ENCODE measurements around the gene NFATC2IP.
"Not testable (repeated sequence)": the region's sequence is repeated elsewhere in the genome, so short reads cannot be mapped to it uniquely, and the experiment has no call there.

NFATC2IP gene

DNA sequence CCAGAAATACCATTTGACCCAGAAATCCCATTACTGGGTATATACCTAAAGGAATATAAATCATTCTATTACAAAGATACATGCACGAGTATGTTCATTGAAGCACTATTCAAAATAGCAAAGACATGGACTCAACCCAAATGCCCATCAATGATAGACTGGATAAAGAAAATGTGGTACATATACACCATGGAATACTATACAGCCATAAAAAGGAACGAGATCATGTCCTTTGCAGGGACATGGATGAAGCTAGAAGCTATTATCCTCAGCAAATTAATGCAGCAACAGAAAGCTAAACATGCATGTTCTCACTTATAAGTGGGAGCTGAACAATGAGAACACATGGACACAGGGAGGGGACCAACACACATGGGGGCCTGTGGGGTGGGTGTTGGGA lies 24.5 kb upstream of the NFATC2IP start:
- DNase-seq (ENCODE audit: low spot score) = not testable (repeated sequence)

DNA sequence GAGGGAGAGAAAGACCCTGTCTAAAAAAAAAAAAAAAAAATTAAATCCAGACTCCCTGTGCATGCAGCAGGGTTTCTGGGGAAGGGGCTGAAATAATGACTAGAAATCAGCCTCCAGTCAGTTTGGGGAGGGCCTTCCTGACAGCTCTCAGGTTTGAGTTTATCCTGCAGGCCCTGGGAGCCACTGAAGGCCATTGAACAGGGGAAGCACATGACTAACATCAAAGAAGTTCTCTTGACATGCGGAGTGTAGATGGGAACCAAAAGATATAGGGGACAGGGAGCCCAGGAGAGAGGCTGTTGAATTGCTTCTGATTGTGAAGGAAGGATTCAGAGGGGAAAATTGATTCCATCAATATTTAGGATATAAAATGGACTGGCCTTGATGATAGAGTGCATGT lies 22.9 kb upstream of the NFATC2IP start:
- DNase-seq (ENCODE audit: low spot score) = no peak

DNA sequence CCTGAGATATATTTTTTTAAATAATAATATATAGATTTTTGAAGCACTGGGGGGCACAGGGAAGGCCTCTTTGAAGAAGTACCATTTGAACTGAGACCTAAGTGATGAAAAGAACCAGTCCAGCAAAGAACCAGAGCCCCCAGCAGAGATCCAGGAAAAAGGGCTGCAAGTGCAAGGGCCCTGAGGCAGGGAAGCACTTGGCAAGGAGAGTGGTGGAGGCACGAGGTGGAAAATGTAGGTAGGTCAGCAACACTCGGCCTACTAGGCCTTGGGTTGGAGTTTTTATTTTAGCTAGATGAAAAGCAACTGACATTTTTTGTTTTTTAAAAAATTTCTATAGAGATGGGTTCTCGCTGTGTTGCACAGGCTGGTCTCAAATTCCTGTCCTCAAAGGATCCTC lies 20.5 kb upstream of the NFATC2IP start:
- DNase-seq (ENCODE audit: low spot score) = no peak

DNA sequence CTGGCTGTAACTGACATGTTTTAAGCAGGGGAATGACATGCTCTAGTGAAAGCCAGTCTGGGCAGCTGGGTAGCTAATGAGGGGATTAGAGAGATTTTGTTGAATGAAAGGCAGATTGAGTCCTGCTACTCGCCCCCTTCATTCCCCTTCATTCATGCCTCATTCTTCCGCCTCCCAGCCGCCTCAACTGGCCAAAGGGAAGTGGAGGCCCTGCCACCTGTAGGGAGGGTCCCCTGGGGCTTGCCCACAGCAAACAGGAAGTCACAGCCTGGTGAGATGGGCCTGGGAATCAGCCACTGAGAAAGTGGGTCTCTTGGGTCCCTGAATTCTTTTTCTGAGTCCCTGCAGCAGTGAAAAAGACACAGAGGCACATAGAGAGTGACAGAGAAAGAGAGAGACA lies 20.1 kb upstream of the NFATC2IP start:
- DNase-seq (ENCODE audit: low spot score) = no peak

DNA sequence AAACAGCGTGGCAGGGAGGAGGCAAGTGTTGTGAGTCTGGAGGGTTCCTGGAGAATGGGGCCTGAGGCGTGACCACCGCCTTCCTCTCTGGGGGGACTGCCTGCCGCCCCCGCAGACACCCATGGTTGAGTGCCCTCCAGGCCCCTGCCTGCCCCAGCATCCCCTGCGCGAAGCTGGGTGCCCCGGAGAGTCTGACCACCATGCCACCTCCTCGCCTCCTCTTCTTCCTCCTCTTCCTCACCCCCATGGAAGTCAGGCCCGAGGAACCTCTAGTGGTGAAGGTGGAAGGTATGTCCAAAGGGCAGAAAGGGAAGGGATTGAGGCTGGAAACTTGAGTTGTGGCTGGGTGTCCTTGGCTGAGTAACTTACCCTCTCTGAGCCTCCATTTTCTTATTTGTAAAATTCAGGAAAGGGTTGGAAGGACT lies 18.9 kb upstream of the NFATC2IP start, which contains the start of gene CD19:
TSS of gene CD19 (plus strand) at position 171 of the 425 bp plus-strand sequence. CDS start at position 201, 30 bp downstream.
- DNase-seq (ENCODE audit: low spot score) = no peak

DNA sequence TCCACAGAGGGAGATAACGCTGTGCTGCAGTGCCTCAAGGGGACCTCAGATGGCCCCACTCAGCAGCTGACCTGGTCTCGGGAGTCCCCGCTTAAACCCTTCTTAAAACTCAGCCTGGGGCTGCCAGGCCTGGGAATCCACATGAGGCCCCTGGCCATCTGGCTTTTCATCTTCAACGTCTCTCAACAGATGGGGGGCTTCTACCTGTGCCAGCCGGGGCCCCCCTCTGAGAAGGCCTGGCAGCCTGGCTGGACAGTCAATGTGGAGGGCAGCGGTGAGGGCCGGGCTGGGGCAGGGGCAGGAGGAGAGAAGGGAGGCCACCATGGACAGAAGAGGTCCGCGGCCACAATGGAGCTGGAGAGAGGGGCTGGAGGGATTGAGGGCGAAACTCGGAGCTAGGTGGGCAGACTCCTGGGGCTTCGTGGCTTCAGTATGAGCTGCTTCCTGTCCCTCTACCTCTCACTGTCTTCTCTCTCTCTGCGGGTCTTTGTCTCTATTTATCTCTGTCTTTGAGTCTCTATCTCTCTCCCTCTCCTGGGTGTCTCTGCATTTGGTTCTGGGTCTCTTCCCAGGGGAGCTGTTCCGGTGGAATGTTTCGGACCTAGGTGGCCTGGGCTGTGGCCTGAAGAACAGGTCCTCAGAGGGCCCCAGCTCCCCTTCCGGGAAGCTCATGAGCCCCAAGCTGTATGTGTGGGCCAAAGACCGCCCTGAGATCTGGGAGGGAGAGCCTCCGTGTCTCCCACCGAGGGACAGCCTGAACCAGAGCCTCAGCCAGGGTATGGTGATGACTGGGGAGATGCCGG lies 18.2 kb upstream of the NFATC2IP start:
- no peak for DNase-seq (ENCODE audit: low spot score)

DNA sequence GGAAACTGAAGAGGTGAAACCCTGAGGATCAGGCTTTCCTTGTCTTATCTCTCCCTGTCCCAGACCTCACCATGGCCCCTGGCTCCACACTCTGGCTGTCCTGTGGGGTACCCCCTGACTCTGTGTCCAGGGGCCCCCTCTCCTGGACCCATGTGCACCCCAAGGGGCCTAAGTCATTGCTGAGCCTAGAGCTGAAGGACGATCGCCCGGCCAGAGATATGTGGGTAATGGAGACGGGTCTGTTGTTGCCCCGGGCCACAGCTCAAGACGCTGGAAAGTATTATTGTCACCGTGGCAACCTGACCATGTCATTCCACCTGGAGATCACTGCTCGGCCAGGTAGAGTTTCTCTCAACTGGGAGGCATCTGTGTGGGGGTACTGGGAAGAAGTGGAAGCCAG lies 17.6 kb upstream of the NFATC2IP start:
- no peak for DNase-seq (ENCODE audit: low spot score)

DNA sequence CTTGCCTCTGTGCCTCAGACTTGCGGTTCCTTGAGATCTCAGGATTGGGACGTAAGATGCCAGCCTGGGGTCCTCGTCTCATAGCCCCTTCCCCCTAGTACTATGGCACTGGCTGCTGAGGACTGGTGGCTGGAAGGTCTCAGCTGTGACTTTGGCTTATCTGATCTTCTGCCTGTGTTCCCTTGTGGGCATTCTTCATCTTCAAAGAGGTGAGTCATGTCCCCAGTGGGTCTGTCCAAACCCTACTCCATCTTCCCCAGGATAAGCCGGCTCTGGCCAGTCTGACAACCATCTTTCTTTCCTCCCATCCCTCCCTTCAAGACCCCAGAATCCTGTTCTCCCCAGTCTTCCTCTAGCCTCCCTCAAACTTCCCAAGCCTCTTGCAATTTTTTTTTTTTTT lies 15.4 kb upstream of the NFATC2IP start:
- no peak for DNase-seq (ENCODE audit: low spot score)

DNA sequence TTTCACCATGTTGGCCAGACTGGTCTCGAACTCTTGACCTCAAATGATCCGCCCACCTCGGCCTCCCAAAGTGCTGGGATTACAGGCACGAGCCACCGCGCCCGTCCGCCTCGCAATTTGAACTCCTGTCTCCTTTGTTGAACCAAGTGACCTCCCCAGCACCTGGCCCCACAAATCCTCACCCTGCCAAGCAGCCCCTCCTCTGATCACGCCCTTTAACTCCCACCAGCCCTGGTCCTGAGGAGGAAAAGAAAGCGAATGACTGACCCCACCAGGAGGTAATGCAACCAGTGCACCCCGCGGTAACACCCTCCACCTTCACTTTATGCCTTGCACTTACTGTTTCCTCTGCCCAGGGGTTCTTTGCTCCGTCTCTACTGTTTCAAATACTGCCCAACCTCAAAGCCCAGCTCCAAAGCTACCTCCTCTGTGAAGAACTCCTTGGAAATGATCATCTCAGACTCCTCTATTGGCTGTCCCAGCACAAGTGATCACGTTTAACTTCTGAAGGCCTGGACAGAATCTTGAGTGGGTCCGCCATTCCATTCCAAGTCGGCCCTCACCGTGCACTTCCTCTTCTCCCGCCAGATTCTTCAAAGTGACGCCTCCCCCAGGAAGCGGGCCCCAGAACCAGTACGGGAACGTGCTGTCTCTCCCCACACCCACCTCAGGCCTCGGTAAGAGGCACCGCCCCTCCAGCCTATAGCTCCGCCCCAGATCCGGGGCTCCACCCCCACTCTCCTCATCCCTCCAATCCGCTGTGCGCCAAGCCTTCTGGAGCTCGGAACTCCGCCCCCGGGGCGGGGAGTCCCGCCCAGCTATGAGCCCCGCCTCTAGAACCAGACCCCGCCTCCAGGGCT lies 14.6 kb upstream of the NFATC2IP start:
- peak; percentile 48 for DNase-seq (ENCODE audit: low spot score)

DNA sequence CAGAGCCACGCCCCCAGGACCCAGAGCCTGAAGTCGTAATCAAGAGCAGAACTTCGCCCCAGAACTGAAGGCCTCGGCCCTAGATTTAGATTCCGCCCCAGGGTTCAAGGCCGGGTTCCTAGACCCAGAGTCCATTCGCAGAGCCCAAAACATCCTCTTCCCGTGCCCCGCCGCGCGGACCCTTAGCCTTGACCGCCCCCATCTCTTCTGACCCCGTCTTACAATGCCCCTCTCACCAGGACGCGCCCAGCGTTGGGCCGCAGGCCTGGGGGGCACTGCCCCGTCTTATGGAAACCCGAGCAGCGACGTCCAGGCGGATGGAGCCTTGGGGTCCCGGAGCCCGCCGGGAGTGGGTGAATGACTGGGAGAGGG lies 14.0 kb upstream of the NFATC2IP start:
- no peak for DNase-seq (ENCODE audit: low spot score)

DNA sequence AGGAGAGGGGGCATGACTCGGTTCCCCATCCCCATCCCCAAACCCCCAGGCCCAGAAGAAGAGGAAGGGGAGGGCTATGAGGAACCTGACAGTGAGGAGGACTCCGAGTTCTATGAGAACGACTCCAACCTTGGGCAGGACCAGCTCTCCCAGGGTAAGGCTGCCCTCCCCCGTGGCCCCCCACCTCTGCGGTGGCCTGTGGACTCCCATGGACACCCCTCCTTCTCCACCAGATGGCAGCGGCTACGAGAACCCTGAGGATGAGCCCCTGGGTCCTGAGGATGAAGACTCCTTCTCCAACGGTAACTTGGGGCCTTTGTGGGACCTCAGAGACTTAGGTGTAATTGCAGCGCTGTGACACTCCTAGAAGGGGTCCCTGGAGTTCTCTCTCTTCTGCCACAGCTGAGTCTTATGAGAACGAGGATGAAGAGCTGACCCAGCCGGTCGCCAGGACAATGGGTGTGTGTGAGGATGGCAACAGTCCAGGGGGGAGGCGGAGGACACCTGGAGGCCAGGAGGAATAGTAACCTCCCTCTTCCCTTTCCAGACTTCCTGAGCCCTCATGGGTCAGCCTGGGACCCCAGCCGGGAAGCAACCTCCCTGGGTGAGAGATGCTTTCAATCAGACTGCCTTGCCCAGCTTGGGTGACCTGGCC lies 13.4 kb upstream of the NFATC2IP start:
- no peak for DNase-seq (ENCODE audit: low spot score)

DNA sequence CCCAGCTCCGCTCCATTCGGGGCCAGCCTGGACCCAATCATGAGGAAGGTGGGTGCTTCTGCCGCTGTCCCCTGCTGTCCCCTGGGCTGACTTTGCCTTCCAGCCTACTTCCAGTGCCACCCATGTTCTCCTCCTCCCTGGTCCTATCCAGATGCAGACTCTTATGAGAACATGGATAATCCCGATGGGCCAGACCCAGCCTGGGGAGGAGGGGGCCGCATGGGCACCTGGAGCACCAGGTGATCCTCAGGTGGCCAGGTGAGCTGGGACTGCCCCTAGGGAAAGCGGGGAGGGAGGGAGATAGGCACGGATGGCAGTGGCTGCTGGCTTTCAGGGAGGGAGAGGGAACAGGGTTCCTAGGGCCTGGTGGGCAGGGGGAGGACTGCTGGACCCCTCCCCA lies 12.0 kb upstream of the NFATC2IP start:
- no peak for DNase-seq (ENCODE audit: low spot score)

DNA sequence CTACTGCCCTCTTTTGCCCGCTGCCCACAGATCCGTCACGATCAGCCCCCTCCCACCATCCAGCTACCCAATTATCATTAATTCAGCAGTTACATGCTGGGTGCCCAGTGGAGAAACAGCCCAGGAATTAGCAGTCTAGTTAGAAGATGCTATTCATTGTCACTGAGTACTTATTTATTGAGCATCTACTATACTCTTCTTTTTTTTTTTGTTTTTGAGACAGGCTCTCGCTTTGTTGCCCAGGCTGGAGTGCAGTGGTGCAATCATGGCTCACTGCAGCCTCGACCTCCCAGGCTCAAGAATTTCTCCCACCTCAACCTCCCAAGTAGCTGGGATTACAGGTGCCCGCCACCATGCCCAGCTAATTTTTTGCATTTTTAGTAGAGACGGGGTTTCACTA lies 10.9 kb upstream of the NFATC2IP start:
- DNase-seq (ENCODE audit: low spot score) = not testable (repeated sequence)

DNA sequence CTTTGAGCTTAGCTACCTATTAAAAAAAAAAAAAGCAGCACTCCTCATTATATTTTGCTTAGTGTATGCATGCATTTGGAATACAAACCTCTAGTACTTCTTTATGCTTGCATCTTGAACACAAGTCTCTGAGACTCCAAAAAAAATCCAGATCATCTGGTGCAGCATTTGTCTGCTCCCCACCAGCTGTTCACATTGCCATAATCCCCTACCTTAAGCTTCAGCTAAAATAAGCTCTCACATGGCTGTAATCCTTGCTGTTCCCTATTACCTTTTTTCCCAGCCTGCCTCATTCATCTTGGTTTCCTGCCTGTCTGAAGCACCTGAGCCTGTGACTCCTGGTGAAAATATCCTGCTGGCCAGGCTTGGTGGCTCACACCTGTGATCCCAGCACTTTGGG lies 7.5 kb upstream of the NFATC2IP start:
- no peak for DNase-seq (ENCODE audit: low spot score)

DNA sequence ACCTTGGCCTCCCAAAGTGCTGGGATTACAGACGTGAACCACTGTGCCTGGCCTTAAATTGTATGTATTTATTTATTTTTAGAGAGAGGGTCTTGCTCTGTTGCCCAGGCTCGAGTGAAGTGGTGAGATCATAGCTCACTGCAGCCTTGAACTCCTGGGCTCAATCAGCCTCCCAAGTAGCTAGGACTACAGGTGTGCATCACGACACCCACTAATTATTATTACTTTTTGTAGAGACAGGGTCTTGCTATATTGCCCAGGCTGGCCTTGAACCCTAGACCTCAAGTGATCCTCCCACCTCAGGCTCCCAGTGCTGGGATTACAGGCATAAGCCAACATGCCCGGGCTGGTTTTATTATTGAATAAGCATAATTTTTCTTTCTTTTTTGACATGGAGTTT lies 4.1 kb upstream of the NFATC2IP start:
- DNase-seq (ENCODE audit: low spot score) = no peak

DNA sequence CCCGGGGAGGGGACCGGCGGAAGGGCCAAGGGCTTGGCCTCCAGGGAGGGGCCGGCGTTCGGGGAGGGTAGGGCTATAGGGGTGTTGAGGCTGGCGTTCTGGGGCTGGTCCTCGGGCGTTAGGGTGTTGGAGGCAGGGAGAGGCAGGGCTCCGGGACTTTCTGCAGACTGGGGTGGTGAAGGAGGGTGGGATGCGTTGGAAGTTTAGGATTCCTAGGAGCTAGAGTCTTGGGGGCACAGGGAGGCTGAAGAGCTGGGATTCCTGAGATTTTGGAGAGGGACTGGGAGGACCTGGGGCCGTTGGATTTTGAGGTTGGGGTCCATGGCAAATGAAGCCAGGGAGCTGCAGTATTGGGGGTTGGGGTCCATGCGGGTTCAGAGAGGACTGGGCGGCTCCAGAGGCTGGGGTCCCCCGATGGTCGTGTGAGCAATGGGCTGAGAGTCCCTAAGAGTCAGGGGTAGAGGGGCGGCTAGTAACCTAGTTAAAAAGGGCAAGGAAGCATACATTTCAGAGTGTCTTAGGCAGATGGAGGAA lies 740 bp downstream of the NFATC2IP start:
- DNase-seq (ENCODE audit: low spot score) = no peak

DNA sequence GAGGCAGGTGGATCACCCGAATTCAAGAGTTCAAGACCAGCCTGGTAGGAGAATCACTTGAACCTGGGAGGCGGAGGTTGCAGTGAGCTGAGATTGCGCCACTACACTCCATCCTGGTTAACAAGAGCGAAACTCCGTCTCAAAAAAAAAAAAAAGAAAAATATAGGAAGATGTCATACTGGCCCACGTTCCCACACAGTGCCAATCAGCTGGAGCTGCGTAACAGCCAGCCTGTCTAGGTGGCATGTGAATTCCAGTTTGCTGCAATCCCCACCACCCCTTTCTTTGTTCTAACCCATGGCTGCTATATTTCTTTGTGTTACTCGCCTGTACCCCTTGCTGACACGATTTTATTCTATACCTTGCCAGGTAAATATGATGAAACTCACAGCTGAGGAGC lies 7.5 kb downstream of the NFATC2IP start:
- no peak for DNase-seq (ENCODE audit: low spot score)

DNA sequence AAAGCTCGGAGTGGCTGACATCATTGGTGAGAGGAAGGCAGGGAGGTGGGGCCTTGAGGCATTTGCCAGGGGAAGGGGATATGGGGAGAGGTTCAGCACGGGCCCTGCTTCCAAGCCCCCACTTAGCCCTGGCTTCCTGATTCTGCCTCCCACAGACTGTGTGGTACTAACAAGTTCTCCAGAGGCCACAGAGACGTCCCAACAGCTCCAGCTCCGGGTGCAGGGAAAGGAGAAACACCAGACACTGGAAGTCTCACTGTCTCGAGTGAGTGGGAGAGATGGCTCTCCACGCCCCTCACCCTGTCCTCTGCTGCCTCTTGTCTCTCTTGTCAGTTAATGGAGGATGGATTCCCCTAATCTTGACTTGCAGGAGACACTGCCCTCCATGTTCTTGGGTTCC lies 8.1 kb downstream of the NFATC2IP start:
- no peak for DNase-seq (ENCODE audit: low spot score)

DNA sequence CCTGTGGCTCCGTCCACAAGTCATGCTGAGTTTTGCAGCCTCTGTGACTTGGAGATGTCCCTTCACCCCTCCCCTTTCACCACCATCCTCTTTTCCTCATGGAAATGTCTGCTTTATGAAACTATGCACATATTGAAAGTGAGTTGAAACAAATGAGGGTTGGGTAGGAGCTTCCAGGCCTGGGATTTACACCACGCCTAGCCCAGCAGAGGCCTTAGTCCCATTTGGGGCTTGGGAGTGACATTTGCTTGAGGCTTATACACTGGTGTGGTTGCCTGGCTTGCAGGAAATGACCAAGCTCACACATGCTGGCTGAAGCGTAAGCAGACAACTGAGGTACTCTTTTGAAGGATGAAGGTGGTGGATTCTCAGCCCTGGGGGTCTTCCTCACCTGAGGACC lies 13.3 kb downstream of the NFATC2IP start:
- no peak for DNase-seq (ENCODE audit: low spot score)

DNA sequence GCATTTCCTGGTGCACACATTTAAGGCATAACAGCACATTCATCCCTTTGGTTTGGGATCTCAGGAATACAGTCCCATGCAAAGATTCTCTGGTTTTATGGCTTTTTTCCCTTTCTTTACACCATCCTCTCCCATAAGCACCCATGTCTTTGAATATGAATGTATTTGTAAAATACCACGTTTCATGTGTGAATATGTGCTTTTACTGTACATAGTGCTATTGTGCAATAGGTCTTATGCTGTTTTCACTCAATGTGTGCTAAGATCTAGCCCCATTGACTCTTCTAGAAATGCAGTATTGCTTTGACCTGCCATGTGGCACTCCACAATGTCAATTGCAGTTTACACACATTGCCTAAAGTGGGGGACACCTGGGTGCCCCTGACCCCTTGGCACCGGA lies 13.8 kb downstream of the NFATC2IP start:
- DNase-seq (ENCODE audit: low spot score) = no peak

DNA sequence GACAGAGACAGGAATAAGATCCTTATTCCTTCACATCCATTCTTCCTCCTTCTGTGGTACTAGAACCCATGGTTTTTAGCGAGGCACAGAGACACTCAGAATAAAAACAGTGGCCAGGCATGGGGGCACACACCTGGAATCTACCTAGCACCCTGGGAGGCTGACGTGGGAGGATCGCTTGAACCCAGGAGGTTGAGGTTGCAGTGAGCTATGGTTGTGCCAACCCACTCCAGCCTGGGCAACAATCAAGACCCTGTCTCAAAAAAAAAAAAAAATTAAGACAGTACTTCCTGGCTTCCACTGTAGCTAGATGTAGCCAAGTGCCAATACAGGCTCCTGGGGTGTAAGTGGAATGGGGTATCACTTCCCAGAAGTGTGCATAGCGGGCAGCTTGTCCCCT lies 16.4 kb downstream of the NFATC2IP start:
- no peak for DNase-seq (ENCODE audit: low spot score)

DNA sequence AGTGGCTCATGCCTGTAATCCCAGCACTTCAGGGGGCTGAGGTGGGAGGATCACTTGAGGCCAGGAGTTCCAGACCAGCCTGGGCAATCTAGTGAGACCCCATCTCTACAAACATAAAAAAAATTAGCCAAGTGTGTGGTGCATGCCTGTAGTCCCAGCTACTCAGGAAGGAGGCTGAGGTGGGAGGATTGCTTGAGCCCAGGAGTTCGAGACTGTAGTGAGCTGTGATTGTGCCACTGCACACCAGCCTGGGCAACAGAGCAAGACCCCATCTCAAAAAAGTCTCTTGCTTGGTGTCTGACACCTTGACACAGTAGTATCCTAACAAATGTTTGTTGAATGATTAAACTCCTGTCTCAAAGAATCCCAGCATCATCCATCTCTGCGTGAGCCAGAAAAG lies 19.0 kb downstream of the NFATC2IP start:
- DNase-seq (ENCODE audit: low spot score) = not testable (repeated sequence)
